Smooth muscle cell (in vitro differentiated cells): ENCODE measurements around the gene RPL10. TPM values are rescaled to one million over a fixed set of nuclear protein-coding genes. Genes with fewer than 3 reads are reported as not detected.

ENCODE experiments used
- DNase-seq: peaks from one replicate; lab custom pipeline; 2025; ENCODE audit not compliant: unreplicated experiment; lab: John Stamatoyannopoulos, UW
- H2AFZ ChIP-seq: fragments of 200-600 bp; sonication (generic); 2 replicates; pipeline ENCODE4 v1.6.0; 2016; ENCODE audit warnings: antibody characterized with exemption, low read depth, mild to moderate bottlenecking
- H3F3A ChIP-seq: fragments of 200-600 bp; sonication (generic); 2 replicates; pipeline ENCODE4 v1.6.0; 2017; ENCODE audit warnings: antibody characterized with exemption, low read depth
- H3K27ac ChIP-seq: fragments of 200-600 bp; sonication (generic); 2 replicates; pipeline ENCODE4 v1.5.1; 2016; ENCODE audit warnings: low read depth, mild to moderate bottlenecking
- H3K27me3 ChIP-seq: fragments of 200-600 bp; sonication (generic); 2 replicates; pipeline ENCODE4 v1.6.1; 2016; ENCODE audit warnings: low read depth, mild to moderate bottlenecking
- H3K36me3 ChIP-seq: fragments of 200-600 bp; sonication (generic); 2 replicates; pipeline ENCODE4 v1.5.1; 2016; ENCODE audit warnings: low read depth
- H3K4me1 ChIP-seq: fragments of 200-600 bp; sonication (generic); 2 replicates; pipeline ENCODE4 v1.5.1; 2016; ENCODE audit warnings: low read depth
- H3K4me2 ChIP-seq: fragments of 200-600 bp; sonication (generic); 2 replicates; pipeline ENCODE4 v1.6.0; 2016; ENCODE audit warnings: mild to moderate bottlenecking
- H3K4me3 ChIP-seq: fragments of 200-600 bp; sonication (generic); 2 replicates; pipeline ENCODE4 v1.5.1; 2016; ENCODE audit warnings: mild to moderate bottlenecking
- H3K79me2 ChIP-seq: fragments of 200-600 bp; sonication (generic); 2 replicates; pipeline ENCODE4 v1.6.0; 2016; ENCODE audit warnings: low read depth, mild to moderate bottlenecking
- H3K9ac ChIP-seq: fragments of 200-600 bp; sonication (generic); 2 replicates; pipeline ENCODE4 v1.6.0; 2016; ENCODE audit warnings: low read depth
- H3K9me3 ChIP-seq: fragments of 200-600 bp; sonication (generic); replicated peaks from 2 replicates; pipeline ENCODE4 v1.5.1; 2016; ENCODE audit warnings: low read depth
- H4K20me1 ChIP-seq: fragments of 200-600 bp; sonication (generic); 2 replicates; pipeline ENCODE4 v1.6.0; 2016; ENCODE audit warnings: low read depth
- WGBS: methylation state at CpG from one replicate; pipeline ENCODE4 v1.1.7; 2016; ENCODE audit warnings: low lambda C conversion rate; 5-methylcytosine and 5-hydroxymethylcytosine counted together
- polyA plus RNA-seq: library from polyadenylated mRNA; unstranded; fragments of >200 nt; fragmentation: Nextera tagmentation; extraction: Ambion mirVana; gene quantifications from 2 replicates; pipeline ENCODE4 v1.2.1, GENCODE V29; 2016
- total RNA-seq: library from RNA; depleted of rRNA; stranded (reverse); fragments of >200 nt; gene quantifications from 2 replicates; pipeline ENCODE4 v1.2.3, GENCODE V29; 2014
- TF ChIP-seq, protein P1 (sequence below): fragments of 200-600 bp; sonication (generic); IDR thresholded peaks from 2 replicates; pipeline ENCODE4 v1.5.1; 2017; ENCODE audit warnings: borderline replicate concordance, mild to moderate bottlenecking, antibody characterized with exemption; ENCODE audit not compliant: insufficient read depth, poor library complexity, severe bottlenecking

The RPL10 gene
- total and polyA plus RNA-seq, 2 experiments from 2014 or later: 1,314 to 3,107 TPM

DNA sequence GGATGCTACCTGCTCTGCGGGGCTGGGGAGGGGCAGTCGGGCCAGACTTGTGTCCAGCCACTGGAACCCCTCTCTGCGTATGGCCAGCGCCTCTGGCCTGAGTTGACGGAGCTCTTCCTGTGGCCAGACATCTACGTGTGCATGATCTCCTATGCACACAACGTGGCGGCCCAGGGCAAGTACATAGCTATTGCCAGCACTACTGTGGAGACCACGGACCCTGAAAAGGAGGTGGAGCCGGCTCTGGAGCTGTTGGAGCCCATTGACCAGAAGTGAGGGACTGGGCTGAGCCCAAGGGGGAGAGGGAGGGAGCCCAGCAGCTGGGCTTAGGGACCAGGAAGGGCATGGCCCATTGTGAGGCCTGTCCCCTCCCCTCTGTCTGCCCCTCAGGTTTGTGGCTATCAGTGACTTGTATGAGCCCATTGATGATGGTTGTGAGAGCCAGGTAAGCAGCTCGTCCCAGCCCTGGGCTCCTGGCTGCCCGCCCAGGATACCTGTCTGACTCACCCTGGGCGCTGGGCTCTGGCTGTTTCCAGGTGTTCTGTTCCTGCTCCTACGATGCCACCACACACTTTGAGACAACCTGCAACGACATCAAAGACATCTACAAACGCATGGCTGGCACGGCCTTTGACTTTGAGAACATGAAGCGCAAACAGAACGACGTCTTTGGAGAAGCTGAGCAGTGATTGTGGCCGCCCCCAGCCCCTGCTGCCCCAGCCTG, 44.0 kb downstream of the RPL10 start:
- H3K9ac ChIP-seq: no peak overlapping the region
- no peaks in the 10 kb centered on the region for H3F3A ChIP-seq
- peaks cover 56% of the 10 kb centered on the region for H3K79me2 ChIP-seq
- H3K36me3 ChIP-seq: no peaks in the 10 kb centered on the region
- no peaks in the 10 kb centered on the region for H3K9me3 ChIP-seq
- peaks cover 26% of the 10 kb centered on the region for H4K20me1 ChIP-seq
- H3K4me3 ChIP-seq: no peak overlapping the region
- WGBS: 81% methylated on average over 21 of the region's 21 CpGs
- no peak overlapping the region for H2AFZ ChIP-seq
- peaks cover 10% of the 10 kb centered on the region for H3K4me1 ChIP-seq
- H3K27me3 ChIP-seq: no peaks in the 10 kb centered on the region
- H3K27ac ChIP-seq: no peak overlapping the region
- H3K4me2 ChIP-seq: no peak overlapping the region
- DNase-seq: no peak
- TF ChIP-seq, protein P1, sequence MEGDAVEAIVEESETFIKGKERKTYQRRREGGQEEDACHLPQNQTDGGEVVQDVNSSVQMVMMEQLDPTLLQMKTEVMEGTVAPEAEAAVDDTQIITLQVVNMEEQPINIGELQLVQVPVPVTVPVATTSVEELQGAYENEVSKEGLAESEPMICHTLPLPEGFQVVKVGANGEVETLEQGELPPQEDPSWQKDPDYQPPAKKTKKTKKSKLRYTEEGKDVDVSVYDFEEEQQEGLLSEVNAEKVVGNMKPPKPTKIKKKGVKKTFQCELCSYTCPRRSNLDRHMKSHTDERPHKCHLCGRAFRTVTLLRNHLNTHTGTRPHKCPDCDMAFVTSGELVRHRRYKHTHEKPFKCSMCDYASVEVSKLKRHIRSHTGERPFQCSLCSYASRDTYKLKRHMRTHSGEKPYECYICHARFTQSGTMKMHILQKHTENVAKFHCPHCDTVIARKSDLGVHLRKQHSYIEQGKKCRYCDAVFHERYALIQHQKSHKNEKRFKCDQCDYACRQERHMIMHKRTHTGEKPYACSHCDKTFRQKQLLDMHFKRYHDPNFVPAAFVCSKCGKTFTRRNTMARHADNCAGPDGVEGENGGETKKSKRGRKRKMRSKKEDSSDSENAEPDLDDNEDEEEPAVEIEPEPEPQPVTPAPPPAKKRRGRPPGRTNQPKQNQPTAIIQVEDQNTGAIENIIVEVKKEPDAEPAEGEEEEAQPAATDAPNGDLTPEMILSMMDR: no peak

DNA sequence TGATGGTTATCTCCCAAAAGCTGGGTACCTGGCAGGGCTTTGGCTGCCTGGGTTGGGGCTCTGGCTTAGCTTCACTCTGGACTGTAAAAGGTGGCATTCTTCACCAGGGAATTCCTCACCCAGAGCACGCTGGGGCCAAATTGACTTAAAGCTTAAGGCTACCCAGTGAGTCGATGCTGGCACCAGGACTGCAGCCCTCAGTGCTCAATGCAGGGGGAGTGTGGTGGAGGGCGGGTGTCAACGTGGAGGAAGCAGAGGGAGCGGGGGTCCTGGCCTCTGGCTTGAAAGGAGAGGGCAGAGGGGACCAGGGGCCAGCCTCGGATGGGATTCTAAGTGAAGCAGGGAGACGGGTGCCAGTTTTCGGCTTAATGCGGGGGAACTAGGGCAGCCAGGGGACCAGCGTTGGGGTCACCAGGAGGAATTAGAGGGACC, 45.3 kb downstream of the RPL10 start:
- H3K36me3 ChIP-seq: no peaks in the 10 kb centered on the region

DNA sequence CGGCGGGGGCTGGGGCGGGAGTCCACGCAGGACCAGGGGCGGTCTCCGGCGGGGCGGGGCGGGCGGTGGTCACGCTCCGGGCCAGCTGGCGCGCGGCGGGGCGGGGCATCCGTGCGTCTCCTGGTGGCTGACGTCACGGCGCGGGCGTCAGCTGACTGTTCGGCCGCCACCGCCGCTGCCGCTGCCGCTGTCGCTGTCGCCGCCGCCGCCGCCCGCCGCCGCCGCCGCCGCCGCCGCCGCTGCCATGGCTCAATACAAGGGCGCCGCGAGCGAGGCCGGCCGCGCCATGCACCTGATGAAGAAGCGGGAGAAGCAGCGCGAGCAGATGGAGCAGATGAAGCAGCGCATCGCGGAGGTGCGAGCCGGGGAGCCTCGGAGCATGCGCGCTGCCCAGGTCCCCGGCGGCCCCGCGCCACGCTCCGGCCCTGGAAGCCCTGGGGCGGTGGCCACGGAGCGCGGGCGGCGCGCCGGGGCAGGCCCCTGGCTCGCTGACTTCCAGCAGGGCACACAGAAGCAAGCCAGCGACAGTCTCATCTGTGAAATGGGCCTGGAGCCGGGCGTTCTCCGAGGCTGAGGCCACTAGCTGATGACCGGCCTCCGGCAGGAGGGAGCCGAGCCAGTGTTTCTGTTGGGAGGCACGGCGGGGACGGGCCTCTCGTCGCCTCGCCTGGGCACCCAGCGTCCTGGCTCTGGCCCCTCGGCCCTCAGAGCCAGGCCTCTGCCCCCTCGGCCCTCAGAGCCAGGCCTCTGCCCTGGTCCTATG, 46.0 kb downstream of the RPL10 start, which contains the start of gene FAM50A:
Gene FAM50A (plus strand): TSS at position 150 of the 763 bp plus-strand sequence. CDS start 95 bp downstream, at position 245.
- H3K9me3 ChIP-seq: no peaks in the 10 kb centered on the region
- H3K79me2 ChIP-seq: peaks cover 35% of the 10 kb centered on the region
- H2AFZ ChIP-seq: no peak within 1 kb of the TSS
- WGBS: 49% methylated on average over 75 of the region's 94 CpGs
- H3K4me1 ChIP-seq: peaks cover 6% of the 10 kb centered on the region
- peak within 1 kb of the TSS; percentile 79 for H3K27ac ChIP-seq
- no peaks in the 10 kb centered on the region for H3F3A ChIP-seq
- H3K4me2 ChIP-seq: peak within 1 kb of the TSS; percentile 83
- H3K9ac ChIP-seq: peak within 1 kb of the TSS; percentile 62
- no peaks in the 10 kb centered on the region for H3K36me3 ChIP-seq
- peak; percentile 48 for DNase-seq
- TF ChIP-seq, protein P1: no peak
- H3K4me3 ChIP-seq: peak within 1 kb of the TSS; percentile 50
- H3K27me3 ChIP-seq: no peaks in the 10 kb centered on the region
- H4K20me1 ChIP-seq: peaks cover 12% of the 10 kb centered on the region

More for the DNA sequence above, 45.3 kb downstream of the RPL10 start:
- Histone ChIP-seq H3K9me3 (no peaks in the 10 kb centered on the region), H2AFZ (no peak overlapping the region), H3K4me2 (peak overlapping the region; percentile 83), H3K27me3 (no peaks in the 10 kb centered on the region), H4K20me1 (peaks cover 19% of the 10 kb centered on the region), H3K4me1 (peaks cover 6% of the 10 kb centered on the region), H3K9ac (peak overlapping the region; percentile 62), H3K79me2 (peaks cover 42% of the 10 kb centered on the region), H3K27ac (peak overlapping the region; percentile 79), H3F3A (no peaks in the 10 kb centered on the region), H3K4me3 (peak overlapping the region; percentile 34)
- no peak for DNase-seq
- TF ChIP-seq, protein P1: no peak
- 38% methylated on average over 8 of the region's 10 CpGs for WGBS
